GM10266 (cell line): ENCODE results near the gene TUBA4A.

ENCODE experiments used
- DNase-seq: peaks from one replicate; pipeline ENCODE4 v3.0.0; 2012; ENCODE audit errors: extremely low spot score
- CTCF ChIP-seq: IDR thresholded peaks from 2 replicates; pipeline ENCODE4 v1.5.1; 2012; ENCODE audit warnings: mild to moderate bottlenecking, low read depth; ENCODE audit not compliant: control insufficient read depth, insufficient read depth; ENCODE audit errors: missing control alignments

TUBA4A gene

GRCh38 chr2:219229305-219230058, 24.2 kb downstream of the TUBA4A start, which contains the start of the genes ANKZF1 and ATG9A:
ANKZF1 (plus strand) TSS chr2:219229806; CDS start chr2:219230258, 452 bp downstream.
ATG9A (minus strand) TSS chr2:219229636; CDS start chr2:219228024, 1,612 bp downstream.
- DNase-seq = peak; percentile 99
- no peak for TF ChIP-seq CTCF

GRCh38 chr2:219228911-219229304, 24.8 kb downstream of the TUBA4A start:
- TF ChIP-seq CTCF = no peak
- DNase-seq = no peak

- no peak for TF ChIP-seq CTCF
- DNase-seq = no peak
Measured at GRCh38 chr2:219228041-219228910, 25.4 kb downstream of the TUBA4A start.

GRCh38 chr2:219225350-219225749, 28.4 kb downstream of the TUBA4A start:
- TF ChIP-seq CTCF = no peak
- DNase-seq = no peak

- no peak for TF ChIP-seq CTCF
- DNase-seq = no peak
Measured at GRCh38 chr2:219223831-219224610, 29.7 kb downstream of the TUBA4A start.

DNA sequence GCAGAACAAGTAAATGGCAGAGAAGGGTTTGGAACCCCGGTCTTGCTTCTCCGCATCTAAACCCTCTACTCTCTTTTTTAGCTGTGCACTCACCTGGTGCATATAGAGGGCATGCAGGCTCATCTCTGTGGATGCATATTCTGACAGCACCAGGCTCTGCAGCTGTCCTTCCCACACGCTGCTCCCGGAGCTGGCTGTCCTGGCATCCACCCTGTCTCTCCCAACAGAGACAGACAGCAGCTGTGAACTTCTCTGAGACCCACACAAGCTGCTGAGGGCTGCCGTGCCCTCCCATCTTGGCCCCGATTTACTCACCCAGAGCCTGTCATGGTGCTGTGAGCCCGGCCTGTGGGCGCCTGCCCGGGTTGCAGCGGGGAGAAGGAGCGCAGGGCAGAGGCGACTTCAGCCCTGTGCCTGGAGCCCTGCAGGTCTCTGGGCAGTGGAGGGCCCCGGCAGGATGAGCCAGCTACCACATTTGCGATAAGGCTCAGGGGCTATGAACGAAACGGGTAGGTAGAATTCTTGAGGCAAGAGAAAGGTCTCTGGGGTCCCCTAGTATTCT, 31.7 kb downstream of the TUBA4A start:
- TF ChIP-seq CTCF = no peak
- DNase-seq = no peak
